CD4-positive, alpha-beta T cell treated with Interleukin-15 for 4 hours (primary cell): ENCODE data around the gene SLC4A2.
A peak's percentile ranks its signal among the peaks of the same experiment; 100 is the strongest.

ENCODE experiments used
- DNase-seq: peaks from one replicate; pipeline ENCODE4 v3.0.0-alpha.2; 2020; ENCODE audit warnings: low spot score

Gene SLC4A2

GRCh38 chr7:151115121-151115835, 55.9 kb downstream of the SLC4A2 start:
- DNase-seq: no peak

GRCh38 chr7:151115836-151116418, 56.5 kb downstream of the SLC4A2 start:
- no peak for DNase-seq

GRCh38 chr7:151116603-151117440, 57.4 kb downstream of the SLC4A2 start:
- DNase-seq: no peak

- peak; percentile 59 for DNase-seq
Observed at GRCh38 chr7:151117565-151117964, 58.2 kb downstream of the SLC4A2 start.

- no peak for DNase-seq
Observed at GRCh38 chr7:151118108-151119054, 59.0 kb downstream of the SLC4A2 start.

- no peak for DNase-seq
Observed at GRCh38 chr7:151119055-151119415, 59.6 kb downstream of the SLC4A2 start.

GRCh38 chr7:151119902-151120301, 60.5 kb downstream of the SLC4A2 start:
- DNase-seq: no peak

GRCh38 chr7:151120896-151121295, 61.5 kb downstream of the SLC4A2 start:
- no peak for DNase-seq

- no peak for DNase-seq
Observed at GRCh38 chr7:151121380-151122170, 62.2 kb downstream of the SLC4A2 start.

GRCh38 chr7:151122276-151122675, 62.9 kb downstream of the SLC4A2 start:
- DNase-seq: no peak

GRCh38 chr7:151122796-151123157, 63.4 kb downstream of the SLC4A2 start:
- no peak for DNase-seq

- DNase-seq: no peak
Observed at GRCh38 chr7:151123158-151123821, 63.9 kb downstream of the SLC4A2 start.

GRCh38 chr7:151123822-151124464, 64.6 kb downstream of the SLC4A2 start:
- DNase-seq: peak; percentile 84

GRCh38 chr7:151124481-151124880, 65.1 kb downstream of the SLC4A2 start:
- no peak for DNase-seq

- no peak for DNase-seq
Observed at GRCh38 chr7:151124899-151125399, 65.6 kb downstream of the SLC4A2 start.

GRCh38 chr7:151125470-151125845, 66.1 kb downstream of the SLC4A2 start:
- no peak for DNase-seq

GRCh38 chr7:151125846-151126481, 66.6 kb downstream of the SLC4A2 start:
- no peak for DNase-seq
